HG02938 (cell line): ENCODE data around the gene ACER1.

Source experiments
- ATAC-seq: cut with Tn5 transposase; IDR thresholded peaks from one replicate; pipeline ENCODE4 v1.9.1; 2021; ENCODE audit warnings: mild to moderate bottlenecking, moderate library complexity; ENCODE audit not compliant: unreplicated experiment

Gene ACER1

DNA sequence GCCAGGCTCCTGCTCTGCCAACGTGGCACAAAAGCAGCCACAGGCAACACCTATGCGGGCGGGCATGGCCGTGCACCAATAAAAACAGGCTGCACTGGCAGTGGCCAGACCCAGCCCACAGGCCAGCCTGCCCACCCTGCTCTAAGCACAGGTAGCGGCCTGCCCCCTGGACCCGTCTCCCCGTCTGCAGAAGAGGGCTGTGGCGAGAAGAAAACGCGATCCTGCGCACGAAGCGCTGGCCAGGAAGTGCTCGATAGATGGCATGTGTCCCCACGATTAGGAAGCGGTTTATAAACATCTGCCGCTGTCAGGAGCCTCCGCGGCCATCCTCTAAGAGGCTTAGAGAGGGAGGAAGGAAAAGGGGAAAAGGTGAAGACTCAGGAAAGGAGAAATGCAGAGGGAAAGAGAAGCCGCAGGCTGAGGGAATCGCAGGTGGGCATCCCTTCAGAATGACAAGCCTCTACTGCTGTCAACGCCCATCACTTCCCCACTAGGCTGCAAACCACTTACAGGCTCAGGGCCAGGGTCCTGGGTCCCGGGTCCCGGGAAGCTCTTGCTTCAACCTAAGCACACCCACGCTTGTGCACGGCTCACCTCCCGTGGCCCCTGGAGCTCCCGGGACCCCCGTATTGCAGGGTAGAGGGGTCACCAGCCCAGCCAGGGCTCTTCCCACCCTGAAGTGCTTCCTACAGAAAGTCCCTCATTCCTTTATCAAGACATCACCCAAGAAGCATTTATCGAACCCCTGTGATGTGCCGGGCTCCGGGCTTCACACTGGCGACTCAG lies 64.1 kb downstream of the ACER1 start:
- no peak for ATAC-seq

- ATAC-seq: no peak
These were observed 65.0 kb downstream of the ACER1 start for GRCh38 chr19:6268382-6268771.

- no peak for ATAC-seq
These were observed 65.6 kb downstream of the ACER1 start for GRCh38 chr19:6267552-6268381.

GRCh38 chr19:6264803-6265202 lies 68.6 kb downstream of the ACER1 start:
- no peak for ATAC-seq

DNA sequence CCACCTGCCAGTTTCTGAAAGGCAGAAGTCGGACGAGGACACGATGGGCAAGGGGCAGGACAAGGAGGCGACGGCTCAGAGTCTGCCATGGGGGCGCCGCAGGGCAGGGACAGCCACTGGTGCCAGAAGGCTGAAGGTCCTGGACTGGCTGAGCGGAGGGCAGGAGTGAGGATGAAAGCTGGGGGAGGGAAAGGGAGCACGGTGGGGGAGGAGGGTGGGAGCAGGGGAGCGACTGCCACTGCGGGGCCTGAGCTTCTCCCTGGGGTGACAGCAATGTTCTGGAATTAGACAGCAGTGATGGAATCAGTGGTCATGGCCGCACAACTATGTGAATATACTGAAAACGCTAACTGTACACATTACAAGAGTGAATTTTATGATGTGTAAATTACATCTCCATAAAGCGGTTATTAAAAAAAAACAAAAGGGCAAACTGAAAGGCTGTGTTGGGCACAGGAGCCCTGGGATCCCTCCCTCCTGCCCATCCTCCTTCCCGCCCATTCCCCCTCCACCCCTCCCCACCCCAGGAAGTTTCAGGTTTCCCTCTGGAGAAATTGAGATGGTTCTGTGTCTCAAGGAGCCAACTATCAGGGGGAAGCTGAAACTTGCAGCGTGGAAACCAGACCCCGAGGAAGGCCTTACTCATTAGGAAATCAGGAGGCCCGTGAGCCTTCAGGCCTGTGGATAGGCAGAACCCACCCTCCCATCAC lies 69.5 kb downstream of the ACER1 start:
- ATAC-seq: no peak

GRCh38 chr19:6263306-6263705 lies 70.1 kb downstream of the ACER1 start:
- no peak for ATAC-seq

DNA sequence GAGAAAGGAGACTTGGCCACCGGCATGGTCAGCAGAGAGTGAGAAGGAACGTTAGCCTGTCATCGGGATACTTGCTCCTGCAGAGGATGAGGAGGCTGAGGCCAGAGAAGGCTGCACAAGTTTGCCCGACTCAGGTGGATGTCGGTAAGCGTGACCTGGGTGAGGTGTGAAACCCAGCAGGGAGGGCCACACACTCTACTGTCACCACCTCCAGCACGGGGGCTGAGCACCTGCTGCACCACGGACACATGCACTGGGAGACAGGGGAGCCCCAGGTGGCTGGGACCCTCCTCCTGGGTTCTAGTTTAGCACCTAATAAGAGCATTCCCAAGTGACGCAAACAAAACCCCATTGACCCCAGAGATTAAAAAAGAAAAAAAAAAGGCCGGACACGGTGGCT lies 70.9 kb downstream of the ACER1 start:
- ATAC-seq: no peak

- no peak for ATAC-seq
These were observed 71.5 kb downstream of the ACER1 start for GRCh38 chr19:6261883-6262282.

- no peak for ATAC-seq
These were observed 72.3 kb downstream of the ACER1 start for GRCh38 chr19:6260912-6261650.

- ATAC-seq: no peak
These were observed 73.0 kb downstream of the ACER1 start for GRCh38 chr19:6260376-6260775.

DNA sequence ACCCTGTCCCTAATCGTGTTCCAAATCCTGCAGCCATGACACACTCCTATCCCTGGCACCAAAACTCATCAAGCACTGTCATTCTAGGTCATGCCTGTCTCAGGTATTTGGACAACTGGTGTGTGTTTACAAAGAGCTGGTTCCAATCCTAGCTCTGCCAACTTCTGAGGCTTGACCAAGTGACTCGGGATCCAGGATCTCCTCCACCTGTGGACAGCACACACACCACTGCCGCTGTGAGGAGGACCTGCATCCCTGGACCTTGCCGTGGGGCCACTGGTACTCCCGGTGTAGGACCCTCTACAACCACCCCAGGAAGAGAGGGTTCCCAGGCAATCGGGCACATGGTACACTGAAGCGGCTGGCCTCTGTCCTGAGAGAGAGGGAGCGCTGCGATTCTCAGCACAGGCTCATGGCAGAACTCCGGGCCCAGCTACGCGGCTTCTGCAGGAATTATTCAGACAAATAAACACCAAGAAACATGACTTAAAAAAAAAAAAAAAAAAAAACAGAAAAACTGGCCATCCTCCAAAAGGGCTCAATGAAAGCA lies 74.0 kb downstream of the ACER1 start:
- no peak for ATAC-seq

- no peak for ATAC-seq
These were observed 74.5 kb downstream of the ACER1 start for GRCh38 chr19:6258812-6259311.
